ENCODE measurements around the gene FGF8.

FGF8 gene

DNA sequence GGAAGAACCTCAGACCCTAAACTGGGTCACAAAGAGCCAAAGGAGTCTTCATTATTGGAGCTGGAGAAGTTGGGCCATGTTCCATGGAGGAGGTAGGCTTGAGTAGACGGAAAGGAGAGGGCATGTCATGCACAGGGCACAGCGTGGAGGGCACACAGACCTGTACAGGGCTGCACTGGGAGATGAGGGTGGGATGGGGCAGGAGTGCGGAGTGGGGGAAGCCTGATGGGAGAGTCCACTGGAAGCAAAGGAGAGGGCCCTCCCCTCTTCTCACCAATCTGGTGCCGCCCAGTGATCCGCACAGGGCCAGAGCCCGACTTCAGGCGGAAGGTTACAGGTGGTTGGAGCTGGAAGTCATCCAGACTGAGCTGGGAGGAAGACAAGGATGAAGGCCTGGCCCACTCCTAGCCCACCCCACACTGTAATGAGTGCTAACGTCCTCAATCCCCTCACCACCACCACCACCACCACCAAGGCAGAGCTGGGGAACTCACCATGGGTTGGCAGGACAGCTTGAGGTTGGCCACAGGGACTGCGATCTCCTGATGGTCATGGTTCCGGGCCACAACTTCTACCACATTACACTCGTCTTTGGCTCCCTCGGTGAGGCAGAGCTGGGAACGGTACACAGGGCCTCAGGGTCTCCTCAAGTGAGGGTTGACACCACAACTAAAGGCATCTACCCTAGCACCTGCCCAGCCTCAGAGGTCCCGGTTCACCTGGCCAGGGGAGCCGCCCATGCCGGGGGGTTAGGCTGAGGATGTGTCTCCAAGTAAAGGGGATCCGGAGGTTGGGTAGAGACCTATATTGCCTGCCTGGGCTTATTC is 6.3 kb upstream of the FGF8 start:
- no peak overlapping the region for H3K4ac ChIP-seq (ENCODE audit: low read depth, low read length)
- no peak overlapping the region for H2BK120ac ChIP-seq (ENCODE audit: insufficient read depth, low read length, poor library complexity)
- peaks cover 9% of the 10 kb centered on the region for H3K9me3 ChIP-seq (ENCODE audit: insufficient read depth, low read depth, low read length)
- H3K4me2 ChIP-seq (ENCODE audit: low read length) = peak overlapping the region; percentile 98
- no peak overlapping the region for H2AK5ac ChIP-seq (ENCODE audit: low read length)
- H3K9ac ChIP-seq (ENCODE audit: low read length) = peak overlapping the region; percentile 54
- no peak for DNase-seq
- no peak overlapping the region for H2AFZ ChIP-seq (ENCODE audit: insufficient read depth, low read length, poor library complexity)
- no peaks in the 10 kb centered on the region for H3K79me2 ChIP-seq (ENCODE audit: control insufficient read depth, insufficient read depth, low read length, poor library complexity)
- H4K12ac ChIP-seq (ENCODE audit: low read depth, low read length) = no peak overlapping the region
- H3K18ac ChIP-seq (ENCODE audit: low read length) = no peak overlapping the region
- no CpG with 5 or more reads among the region's 17 CpGs for WGBS (ENCODE audit: extremely low coverage, insufficient coverage, insufficient read length)
- no peak overlapping the region for H2BK12ac ChIP-seq (ENCODE audit: low read length)
- peaks cover 2% of the 10 kb centered on the region for H3K79me1 ChIP-seq (ENCODE audit: low read length)
- no peak overlapping the region for H2BK5ac ChIP-seq (ENCODE audit: low read depth, low read length, poor library complexity)
- peak overlapping the region; percentile 44 for H4K8ac ChIP-seq (ENCODE audit: low read depth, low read length)
- peak overlapping the region; percentile 84 for H3K4me3 ChIP-seq (ENCODE audit: low read depth, low read length)
- H3K14ac ChIP-seq (ENCODE audit: low read length) = no peak overlapping the region
- H3K27me3 ChIP-seq (ENCODE audit: insufficient read depth, low read length) = peaks cover 26% of the 10 kb centered on the region
- peaks cover 7 to 17% of the 10 kb centered on the region in 2 experiments for H3K36me3 ChIP-seq (ENCODE audit: control insufficient read depth in 1 of 2, insufficient read depth in 2 of 2, low read length in 2 of 2)
- H3K23ac ChIP-seq (ENCODE audit: low read length) = no peak overlapping the region
- no peak overlapping the region for H3K27ac ChIP-seq (ENCODE audit: low read depth, low read length)
- no peak overlapping the region for H4K91ac ChIP-seq (ENCODE audit: low read depth, low read length)
- peaks cover 14 to 27% of the 10 kb centered on the region in 2 experiments for H3K4me1 ChIP-seq (ENCODE audit: control insufficient read depth in 1 of 2, insufficient read depth in 2 of 2, low read length in 2 of 2)

DNA sequence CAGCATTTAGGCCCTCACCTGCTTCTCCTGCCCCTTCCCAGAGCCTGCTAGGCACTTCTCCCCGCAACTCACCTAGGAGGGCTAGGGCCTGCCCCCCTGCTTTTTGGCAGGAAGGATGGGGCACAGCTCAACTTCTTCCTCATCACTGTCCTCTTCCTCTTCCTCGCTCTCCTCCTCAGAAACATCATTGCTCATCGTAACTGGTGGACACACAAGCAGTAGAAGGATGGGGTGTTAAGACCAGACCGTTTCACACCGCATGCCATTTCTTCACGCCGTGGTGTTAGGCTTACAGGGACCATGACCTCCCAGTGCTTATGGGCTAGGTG is 5.7 kb upstream of the FGF8 start:
- H3K4me1 ChIP-seq (ENCODE audit: control insufficient read depth in 1 of 2, insufficient read depth in 2 of 2, low read length in 2 of 2) = peaks cover 14 to 27% of the 10 kb centered on the region in 2 experiments
- no peak overlapping the region for H4K8ac ChIP-seq (ENCODE audit: low read depth, low read length)
- no peak overlapping the region for H4K91ac ChIP-seq (ENCODE audit: low read depth, low read length)
- no peak overlapping the region for H3K4me3 ChIP-seq (ENCODE audit: low read depth, low read length)
- WGBS (ENCODE audit: extremely low coverage, insufficient coverage, insufficient read length) = no CpG with 5 or more reads among the region's 7 CpGs
- H3K27ac ChIP-seq (ENCODE audit: low read depth, low read length) = no peak overlapping the region
- no peak for DNase-seq
- H2AK5ac ChIP-seq (ENCODE audit: low read length) = no peak overlapping the region
- H3K9ac ChIP-seq (ENCODE audit: low read length) = no peak overlapping the region
- peaks cover 31% of the 10 kb centered on the region for H3K27me3 ChIP-seq (ENCODE audit: insufficient read depth, low read length)
- no peaks in the 10 kb centered on the region for H3K79me2 ChIP-seq (ENCODE audit: control insufficient read depth, insufficient read depth, low read length, poor library complexity)
- H2BK12ac ChIP-seq (ENCODE audit: low read length) = no peak overlapping the region
- peaks cover 3 to 12% of the 10 kb centered on the region in 2 experiments for H3K36me3 ChIP-seq (ENCODE audit: control insufficient read depth in 1 of 2, insufficient read depth in 2 of 2, low read length in 2 of 2)
- no peak overlapping the region for H3K4me2 ChIP-seq (ENCODE audit: low read length)
- no peak overlapping the region for H3K14ac ChIP-seq (ENCODE audit: low read length)
- H4K12ac ChIP-seq (ENCODE audit: low read depth, low read length) = no peak overlapping the region
- no peak overlapping the region for H3K18ac ChIP-seq (ENCODE audit: low read length)
- peaks cover 2% of the 10 kb centered on the region for H3K79me1 ChIP-seq (ENCODE audit: low read length)
- H2AFZ ChIP-seq (ENCODE audit: insufficient read depth, low read length, poor library complexity) = no peak overlapping the region
- no peak overlapping the region for H3K4ac ChIP-seq (ENCODE audit: low read depth, low read length)
- no peak overlapping the region for H2BK120ac ChIP-seq (ENCODE audit: insufficient read depth, low read length, poor library complexity)
- no peak overlapping the region for H3K23ac ChIP-seq (ENCODE audit: low read length)
- H3K9me3 ChIP-seq (ENCODE audit: insufficient read depth, low read depth, low read length) = peaks cover 9% of the 10 kb centered on the region
- H2BK5ac ChIP-seq (ENCODE audit: low read depth, low read length, poor library complexity) = no peak overlapping the region

DNA sequence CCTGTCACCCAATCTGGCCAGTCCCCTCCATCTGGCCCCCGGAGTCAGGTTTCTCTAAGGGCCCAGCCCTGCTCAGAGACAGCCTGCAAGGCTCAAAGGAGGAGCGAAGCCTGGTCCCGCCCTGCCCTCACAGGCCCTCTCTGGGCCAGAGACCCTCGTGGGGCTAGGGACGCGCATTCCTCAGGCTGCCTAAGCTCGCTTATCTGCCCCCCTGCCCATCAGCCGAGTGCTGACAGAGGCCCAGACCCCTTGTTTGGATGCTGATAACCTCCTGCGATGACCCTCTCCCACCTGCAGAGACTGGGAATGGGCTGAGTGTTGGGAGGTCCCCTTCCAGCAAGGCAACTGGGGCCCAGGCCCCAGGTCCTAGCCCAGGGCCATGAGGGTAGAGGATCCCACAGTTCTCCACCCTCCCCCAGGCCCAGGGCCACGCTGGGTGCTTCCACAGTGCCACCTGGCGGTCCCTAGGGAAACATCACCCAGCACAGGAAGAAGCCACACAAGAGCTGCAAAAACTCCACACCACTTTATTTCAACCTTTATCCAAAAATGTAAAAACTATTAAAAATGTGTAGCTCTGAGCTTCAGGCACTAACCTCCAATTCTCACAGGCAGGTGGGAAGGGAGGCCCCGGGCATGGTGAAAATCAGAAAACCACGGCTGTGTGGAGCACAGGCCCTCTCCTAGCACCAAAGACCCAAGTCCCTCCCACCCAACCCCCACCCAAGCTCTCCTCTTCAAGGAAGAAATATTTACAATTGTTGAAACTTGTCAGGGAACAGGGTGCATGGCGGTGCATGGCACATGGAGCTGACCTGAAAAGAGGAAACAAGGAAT is 5.1 kb upstream of the FGF8 start:
- no peak overlapping the region for H4K12ac ChIP-seq (ENCODE audit: low read depth, low read length)
- H2BK5ac ChIP-seq (ENCODE audit: low read depth, low read length, poor library complexity) = no peak overlapping the region
- H3K4me1 ChIP-seq (ENCODE audit: control insufficient read depth in 1 of 2, insufficient read depth in 2 of 2, low read length in 2 of 2) = peaks cover 14 to 27% of the 10 kb centered on the region in 2 experiments
- no peak overlapping the region for H3K4ac ChIP-seq (ENCODE audit: low read depth, low read length)
- peaks cover 9% of the 10 kb centered on the region for H3K9me3 ChIP-seq (ENCODE audit: insufficient read depth, low read depth, low read length)
- H4K91ac ChIP-seq (ENCODE audit: low read depth, low read length) = no peak overlapping the region
- no peak overlapping the region for H3K27ac ChIP-seq (ENCODE audit: low read depth, low read length)
- peaks cover 2% of the 10 kb centered on the region for H3K79me1 ChIP-seq (ENCODE audit: low read length)
- H2BK120ac ChIP-seq (ENCODE audit: insufficient read depth, low read length, poor library complexity) = no peak overlapping the region
- peaks cover 36% of the 10 kb centered on the region for H3K27me3 ChIP-seq (ENCODE audit: insufficient read depth, low read length)
- H3K14ac ChIP-seq (ENCODE audit: low read length) = no peak overlapping the region
- H2BK12ac ChIP-seq (ENCODE audit: low read length) = no peak overlapping the region
- no peak overlapping the region for H3K4me2 ChIP-seq (ENCODE audit: low read length)
- no CpG with 5 or more reads among the region's 14 CpGs for WGBS (ENCODE audit: extremely low coverage, insufficient coverage, insufficient read length)
- H3K4me3 ChIP-seq (ENCODE audit: low read depth, low read length) = no peak overlapping the region
- no peak overlapping the region for H3K18ac ChIP-seq (ENCODE audit: low read length)
- no peak overlapping the region for H2AK5ac ChIP-seq (ENCODE audit: low read length)
- H4K8ac ChIP-seq (ENCODE audit: low read depth, low read length) = no peak overlapping the region
- no peak overlapping the region for H2AFZ ChIP-seq (ENCODE audit: insufficient read depth, low read length, poor library complexity)
- H3K79me2 ChIP-seq (ENCODE audit: control insufficient read depth, insufficient read depth, low read length, poor library complexity) = no peaks in the 10 kb centered on the region
- no peak overlapping the region for H3K9ac ChIP-seq (ENCODE audit: low read length)
- no peak overlapping the region for H3K23ac ChIP-seq (ENCODE audit: low read length)
- H3K36me3 ChIP-seq (ENCODE audit: control insufficient read depth in 1 of 2, insufficient read depth in 2 of 2, low read length in 2 of 2) = peaks cover 2 to 8% of the 10 kb centered on the region in 2 experiments
- peak; percentile 50 to 79 for DNase-seq

DNA sequence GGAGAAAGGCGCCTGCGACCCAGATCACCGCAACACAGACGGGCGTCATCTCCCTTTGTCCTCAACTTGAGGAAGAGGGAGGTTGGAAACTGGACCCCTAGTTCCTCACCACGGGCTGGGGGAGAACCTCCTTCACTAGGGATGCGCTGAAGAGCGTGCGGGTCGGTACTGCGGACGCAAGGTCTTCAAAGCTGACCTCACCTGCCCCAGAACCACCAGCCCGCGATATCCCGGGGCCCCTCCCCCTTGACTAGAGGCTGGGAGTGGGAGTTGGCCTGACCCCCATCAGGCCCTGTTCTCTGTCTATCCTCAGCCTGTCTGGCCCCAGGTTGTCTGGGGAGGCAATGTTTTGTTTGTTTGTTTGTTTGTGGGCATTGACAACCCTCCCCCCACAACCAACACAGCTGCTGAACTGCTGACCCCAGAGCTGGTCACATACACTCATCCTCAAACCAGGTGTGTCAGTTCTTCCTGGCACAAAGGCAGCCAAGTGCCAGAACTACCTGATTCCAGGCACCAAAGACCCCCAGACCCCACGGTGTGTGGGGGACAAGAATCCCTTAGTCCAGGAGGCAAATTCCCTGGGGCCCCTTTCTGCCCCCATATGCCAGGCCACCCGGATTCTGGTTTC is 4.4 kb upstream of the FGF8 start:
- H2AK5ac ChIP-seq (ENCODE audit: low read length) = no peak overlapping the region
- no peak overlapping the region for H2AFZ ChIP-seq (ENCODE audit: insufficient read depth, low read length, poor library complexity)
- peaks cover 39% of the 10 kb centered on the region for H3K27me3 ChIP-seq (ENCODE audit: insufficient read depth, low read length)
- H3K4me1 ChIP-seq (ENCODE audit: control insufficient read depth in 1 of 2, insufficient read depth in 2 of 2, low read length in 2 of 2) = peaks cover 14 to 27% of the 10 kb centered on the region in 2 experiments
- H3K18ac ChIP-seq (ENCODE audit: low read length) = no peak overlapping the region
- H3K4me3 ChIP-seq (ENCODE audit: low read depth, low read length) = no peak overlapping the region
- H3K9me3 ChIP-seq (ENCODE audit: insufficient read depth, low read depth, low read length) = peaks cover 9% of the 10 kb centered on the region
- no CpG with 5 or more reads among the region's 17 CpGs for WGBS (ENCODE audit: extremely low coverage, insufficient coverage, insufficient read length)
- no peak overlapping the region for H3K14ac ChIP-seq (ENCODE audit: low read length)
- H4K12ac ChIP-seq (ENCODE audit: low read depth, low read length) = no peak overlapping the region
- H3K27ac ChIP-seq (ENCODE audit: low read depth, low read length) = no peak overlapping the region
- H3K4ac ChIP-seq (ENCODE audit: low read depth, low read length) = no peak overlapping the region
- H2BK12ac ChIP-seq (ENCODE audit: low read length) = no peak overlapping the region
- peak in 1 of 2 donors; percentile 9 for DNase-seq
- H3K23ac ChIP-seq (ENCODE audit: low read length) = no peak overlapping the region
- no peak overlapping the region for H4K8ac ChIP-seq (ENCODE audit: low read depth, low read length)
- H3K4me2 ChIP-seq (ENCODE audit: low read length) = peak overlapping the region; percentile 60
- no peaks in the 10 kb centered on the region for H3K79me2 ChIP-seq (ENCODE audit: control insufficient read depth, insufficient read depth, low read length, poor library complexity)
- H4K91ac ChIP-seq (ENCODE audit: low read depth, low read length) = no peak overlapping the region
- peaks cover 2% of the 10 kb centered on the region for H3K79me1 ChIP-seq (ENCODE audit: low read length)
- no peak overlapping the region for H3K9ac ChIP-seq (ENCODE audit: low read length)
- no peak overlapping the region for H2BK120ac ChIP-seq (ENCODE audit: insufficient read depth, low read length, poor library complexity)
- no peak overlapping the region for H2BK5ac ChIP-seq (ENCODE audit: low read depth, low read length, poor library complexity)
- peaks cover 2 to 4% of the 10 kb centered on the region in 2 experiments for H3K36me3 ChIP-seq (ENCODE audit: control insufficient read depth in 1 of 2, insufficient read depth in 2 of 2, low read length in 2 of 2)

Data from trophoblast cell (in vitro differentiated cells and primary cell).